GM12875 (cell line): ENCODE data around the gene HIVEP3.

Source experiments
- H3K4me3 ChIP-seq: one replicate; pipeline ENCODE4 v1.5.1; 2011; ENCODE audit warnings: low read depth, low read length, control low read depth
- CTCF ChIP-seq: IDR thresholded peaks from 2 replicates; pipeline ENCODE4 v1.5.1; 2011; ENCODE audit warnings: low read depth, mild to moderate bottlenecking, control low read depth, inconsistent platforms, low read length, moderate library complexity, borderline replicate concordance; ENCODE audit not compliant: insufficient read depth

The HIVEP3 gene

GRCh38 chr1:41722184-41722583 is 196.5 kb downstream of the HIVEP3 start:
- no peak overlapping the region for H3K4me3 ChIP-seq
- no peak for TF ChIP-seq CTCF

- TF ChIP-seq CTCF: no peak
- peak overlapping the region; percentile 5 for H3K4me3 ChIP-seq
These were observed 197.8 kb downstream of the HIVEP3 start for GRCh38 chr1:41720861-41721410.

- TF ChIP-seq CTCF: no peak
- H3K4me3 ChIP-seq: no peak overlapping the region
These were observed 199.1 kb downstream of the HIVEP3 start for GRCh38 chr1:41719590-41719989.

GRCh38 chr1:41719128-41719527 is 199.6 kb downstream of the HIVEP3 start:
- TF ChIP-seq CTCF: no peak
- no peak overlapping the region for H3K4me3 ChIP-seq

GRCh38 chr1:41718497-41718896 is 200.2 kb downstream of the HIVEP3 start:
- TF ChIP-seq CTCF: no peak
- no peak overlapping the region for H3K4me3 ChIP-seq

GRCh38 chr1:41716188-41717130 is 202.3 kb downstream of the HIVEP3 start:
- H3K4me3 ChIP-seq: no peak overlapping the region
- no peak for TF ChIP-seq CTCF
